Midbrain (tissue), 1 donor: ENCODE data around the gene CRYZL1.

Source experiments
- DNase-seq: peaks from one replicate; lab custom pipeline; 2025; lab: John Stamatoyannopoulos, UW

Gene CRYZL1

DNA sequence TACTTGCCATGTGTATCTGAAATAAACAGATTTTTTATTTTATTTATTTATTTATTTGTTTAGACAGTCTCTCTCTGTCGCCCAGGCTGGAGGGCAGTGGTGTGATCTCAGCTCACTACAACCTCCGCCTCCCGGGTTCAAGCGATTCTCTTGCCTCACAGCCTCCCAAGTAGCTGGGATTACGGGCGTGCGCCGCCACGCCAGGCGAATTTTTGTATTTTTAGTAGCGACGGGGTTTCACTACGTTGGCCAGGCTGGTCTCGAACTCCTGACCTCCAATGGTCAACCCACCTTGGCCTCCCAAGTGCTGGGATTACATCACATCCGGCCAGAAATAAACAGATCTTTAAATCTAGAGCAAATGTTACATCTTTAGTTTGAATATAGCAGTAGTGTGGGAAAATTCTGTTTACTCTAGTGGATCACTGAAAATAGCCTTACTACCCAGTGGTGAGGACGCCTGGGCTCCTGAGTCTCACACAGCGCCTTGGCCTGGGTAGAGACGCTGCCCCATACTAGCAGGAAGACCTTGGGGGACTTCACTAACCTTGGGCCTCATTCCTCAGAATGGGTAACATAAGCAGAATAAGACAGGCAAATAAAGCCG is 100.3 kb downstream of the CRYZL1 start:
- DNase-seq: no peak

DNA sequence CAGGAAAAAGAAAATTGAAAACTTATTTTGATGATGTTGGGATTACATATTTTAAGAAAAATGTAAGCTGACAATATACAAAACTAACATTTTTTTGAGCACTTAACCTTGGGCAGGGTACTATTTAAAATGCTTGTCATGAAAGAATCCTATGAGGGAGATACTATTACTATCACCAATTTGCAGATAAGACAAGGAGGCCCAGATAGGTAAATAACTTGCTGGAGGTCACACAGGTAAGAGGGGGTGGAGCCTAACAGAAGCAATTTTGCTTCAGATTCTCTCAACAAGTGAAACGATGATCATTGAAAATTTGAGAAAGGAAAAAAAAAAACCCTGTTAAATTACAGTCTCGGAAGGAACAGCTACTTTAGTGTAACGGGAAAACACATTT is 100.8 kb downstream of the CRYZL1 start:
- no peak for DNase-seq

DNA sequence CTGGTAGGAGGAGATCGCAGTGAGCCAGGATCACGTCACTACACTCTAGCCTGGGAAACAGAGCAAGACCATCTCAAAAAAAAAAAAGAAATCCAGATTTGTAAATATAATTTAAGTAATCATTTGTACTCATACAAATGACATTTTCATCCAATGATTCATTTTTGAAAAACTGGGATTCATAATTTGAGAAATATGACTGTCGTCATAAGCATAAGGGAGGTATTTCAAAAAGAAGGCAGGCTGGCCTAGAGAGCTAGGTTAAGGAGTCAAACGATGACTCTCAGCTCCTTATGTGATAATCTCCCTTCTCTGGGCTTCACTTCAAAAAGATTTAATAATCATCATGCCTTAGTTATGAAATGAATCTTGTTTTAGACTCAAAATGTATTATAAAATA is 101.9 kb downstream of the CRYZL1 start:
- DNase-seq: no peak
